Cardiac septum (tissue), 1 donor: ENCODE results near the gene LPIN1. TPM values are rescaled to one million over a fixed set of nuclear protein-coding genes. Genes with fewer than 3 reads are reported as not detected.

Source experiments
- DNase-seq: peaks from one replicate; pipeline ENCODE4 v3.0.0-alpha.2; 2020; ENCODE audit warnings: low spot score
- intact Hi-C: fragments of 100-400 bp; cut with DNase I; formaldehyde crosslinking; loops from one replicate; pipeline ENCODE4 v1.14.0; 2022
- total RNA-seq: library from RNA; stranded (reverse); fragmentation: NEBNext Ultra II Directional; extraction: Animal tissue kit (Norgen Biotek cat#: 25700); gene quantifications from one replicate; pipeline ENCODE4 v1.2.1, GENCODE V29; 2021
- donor health status: DM: no; HTN: no; CAD: no.

The LPIN1 gene
- total RNA-seq, 1 donor from 2014 or later: 27.8 TPM

GRCh38 chr2:11777066-11777782 is 30.8 kb downstream of the LPIN1 start:
- no peak for DNase-seq
- intact Hi-C loops: no loop called here

GRCh38 chr2:11777886-11778415 is 31.5 kb downstream of the LPIN1 start:
- intact Hi-C loops: loop anchor here (2.0 kb wide), 3 partner anchors 31 to 85 kb away; partner anchors contain the start of gene LPIN1
- DNase-seq: no peak

- intact Hi-C loops: loop anchor here (2.0 kb wide), 3 partner anchors 32 to 86 kb away; partner anchors contain the start of gene LPIN1
These were observed 32.0 kb downstream of the LPIN1 start for GRCh38 chr2:11778416-11778815.

GRCh38 chr2:11778923-11779757 is 32.7 kb downstream of the LPIN1 start:
- DNase-seq: peak; percentile 85
- intact Hi-C loops: loop anchor here (2.0 kb wide), 3 partner anchors 32 to 86 kb away; partner anchors contain the start of gene LPIN1

More at GRCh38 chr2:11778416-11778815, 32.0 kb downstream of the LPIN1 start:
- no peak for DNase-seq

GRCh38 chr2:11781602-11782001 is 35.2 kb downstream of the LPIN1 start:
- intact Hi-C loops: no loop called here

GRCh38 chr2:11784280-11784679 is 37.8 kb downstream of the LPIN1 start:
- no peak for DNase-seq
- intact Hi-C loops: no loop called here

More at GRCh38 chr2:11781602-11782001, 35.2 kb downstream of the LPIN1 start:
- DNase-seq: no peak

- DNase-seq: peak; percentile 77
- intact Hi-C loops: no loop called here
These were observed 38.5 kb downstream of the LPIN1 start for GRCh38 chr2:11784747-11785610.

- no peak for DNase-seq
- intact Hi-C loops: no loop called here
These were observed 39.1 kb downstream of the LPIN1 start for GRCh38 chr2:11785611-11785940.

- intact Hi-C loops: no loop called here
- DNase-seq: peak; percentile 74
These were observed 39.8 kb downstream of the LPIN1 start for GRCh38 chr2:11786191-11786590.

GRCh38 chr2:11786592-11786991 is 40.2 kb downstream of the LPIN1 start:
- intact Hi-C loops: no loop called here
- DNase-seq: no peak

GRCh38 chr2:11787991-11788390 is 41.6 kb downstream of the LPIN1 start:
- intact Hi-C loops: no loop called here

GRCh38 chr2:11788461-11789124 is 42.2 kb downstream of the LPIN1 start:
- no peak for DNase-seq
- intact Hi-C loops: no loop called here

More at GRCh38 chr2:11787991-11788390, 41.6 kb downstream of the LPIN1 start:
- DNase-seq: no peak

- DNase-seq: no peak
- intact Hi-C loops: no loop called here
These were observed 42.8 kb downstream of the LPIN1 start for GRCh38 chr2:11789243-11789642.

GRCh38 chr2:11790228-11790627 is 43.8 kb downstream of the LPIN1 start:
- intact Hi-C loops: no loop called here
- DNase-seq: no peak

GRCh38 chr2:11795590-11795989 is 49.2 kb downstream of the LPIN1 start:
- no peak for DNase-seq
- intact Hi-C loops: no loop called here

- intact Hi-C loops: no loop called here
- DNase-seq: no peak
These were observed 50.0 kb downstream of the LPIN1 start for GRCh38 chr2:11796190-11797171.

- intact Hi-C loops: no loop called here
- no peak for DNase-seq
These were observed 51.4 kb downstream of the LPIN1 start for GRCh38 chr2:11797846-11798245.
